ENCODE results near the gene SBNO1.
A peak's percentile ranks its signal among the peaks of the same experiment; 100 is the strongest.
"Not testable (repeated sequence)": the region's sequence is repeated elsewhere in the genome, so short reads cannot be mapped to it uniquely, and the experiment has no call there.

Gene SBNO1

GRCh38 chr12:123269395-123269892 lies 95.2 kb downstream of the SBNO1 start:
- peak in 2 of 5 experiments; percentile 9 to 27 for DNase-seq

- DNase-seq, result no peak
Measured at GRCh38 chr12:123268850-123269249, 95.8 kb downstream of the SBNO1 start.

GRCh38 chr12:123267991-123268843 lies 96.4 kb downstream of the SBNO1 start:
- no peak for DNase-seq

GRCh38 chr12:123267335-123267920 lies 97.2 kb downstream of the SBNO1 start:
- DNase-seq, result no peak

GRCh38 chr12:123266679-123267277 lies 97.9 kb downstream of the SBNO1 start:
- no peak for DNase-seq

- no peak for DNase-seq
Measured at GRCh38 chr12:123265851-123266678, 98.6 kb downstream of the SBNO1 start.

GRCh38 chr12:123264642-123265041 lies 100.0 kb downstream of the SBNO1 start:
- DNase-seq, result peak in 1 of 5 experiments; percentile 19

GRCh38 chr12:123263196-123263817 lies 101.3 kb downstream of the SBNO1 start:
- no peak for DNase-seq

- no peak for DNase-seq
Measured at GRCh38 chr12:123261196-123261595, 103.5 kb downstream of the SBNO1 start.

- DNase-seq, result no peak
Measured at GRCh38 chr12:123260081-123260480, 104.6 kb downstream of the SBNO1 start.

- no peak for DNase-seq
Measured at GRCh38 chr12:123258593-123258992, 106.1 kb downstream of the SBNO1 start.

GRCh38 chr12:123254853-123255446 lies 109.7 kb downstream of the SBNO1 start:
- no peak for DNase-seq

GRCh38 chr12:123253641-123254459 lies 110.8 kb downstream of the SBNO1 start:
- no peak for DNase-seq

GRCh38 chr12:123252365-123252764 lies 112.3 kb downstream of the SBNO1 start:
- not testable (repeated sequence) for DNase-seq

- DNase-seq, result no peak
Measured at GRCh38 chr12:123251403-123252076, 113.1 kb downstream of the SBNO1 start.

GRCh38 chr12:123250471-123251383 lies 113.9 kb downstream of the SBNO1 start:
- no peak for DNase-seq

GRCh38 chr12:123248996-123249741 lies 115.5 kb downstream of the SBNO1 start:
- DNase-seq, result not testable (repeated sequence)

- not testable (repeated sequence) for DNase-seq
Measured at GRCh38 chr12:123248129-123248528, 116.5 kb downstream of the SBNO1 start.
